GM18517 (cell line): ENCODE measurements around the gene CD300A.
A peak's percentile ranks its signal among the peaks of the same experiment; 100 is the strongest.

ENCODE experiments used
- ATAC-seq: cut with Tn5 transposase; IDR thresholded peaks from one replicate; pipeline ENCODE4 v1.9.1; 2021; ENCODE audit warnings: mild to moderate bottlenecking, moderate library complexity; ENCODE audit not compliant: unreplicated experiment

CD300A gene

GRCh38 chr17:74439691-74440567, 26.5 kb upstream of the CD300A start:
- ATAC-seq = no peak

- no peak for ATAC-seq
These were observed 24.9 kb upstream of the CD300A start for GRCh38 chr17:74441537-74441936.

- no peak for ATAC-seq
These were observed 24.2 kb upstream of the CD300A start for GRCh38 chr17:74442291-74442669.

GRCh38 chr17:74442670-74443515, 23.5 kb upstream of the CD300A start:
- peak; percentile 71 for ATAC-seq

- no peak for ATAC-seq
These were observed 22.7 kb upstream of the CD300A start for GRCh38 chr17:74443516-74444296.

GRCh38 chr17:74444406-74444805, 22.0 kb upstream of the CD300A start:
- no peak for ATAC-seq

DNA sequence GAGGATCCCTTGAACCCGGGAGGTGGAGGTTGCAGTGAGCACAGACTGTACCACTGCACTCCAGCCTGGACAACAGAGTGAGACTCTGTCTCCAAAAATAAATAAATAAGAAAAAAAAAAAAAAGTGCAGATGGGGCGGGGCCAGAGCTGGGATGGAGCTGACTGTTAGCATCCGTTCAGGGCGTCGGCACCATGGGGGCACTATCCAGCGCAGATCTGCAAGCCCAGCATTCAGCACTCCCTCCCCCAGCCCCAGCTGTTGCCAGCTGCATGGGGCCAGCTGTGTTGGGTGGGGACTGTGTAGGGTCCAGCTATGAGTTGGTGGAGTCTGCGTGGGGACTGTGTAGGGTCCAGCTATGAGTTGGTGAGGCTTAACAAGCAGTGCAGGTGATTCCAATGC, 21.3 kb upstream of the CD300A start:
- no peak for ATAC-seq

- peak; percentile 53 for ATAC-seq
These were observed 19.6 kb upstream of the CD300A start for GRCh38 chr17:74446551-74447500.

- ATAC-seq = no peak
These were observed 18.7 kb upstream of the CD300A start for GRCh38 chr17:74447628-74448159.

- ATAC-seq = no peak
These were observed 17.7 kb upstream of the CD300A start for GRCh38 chr17:74448756-74449155.

DNA sequence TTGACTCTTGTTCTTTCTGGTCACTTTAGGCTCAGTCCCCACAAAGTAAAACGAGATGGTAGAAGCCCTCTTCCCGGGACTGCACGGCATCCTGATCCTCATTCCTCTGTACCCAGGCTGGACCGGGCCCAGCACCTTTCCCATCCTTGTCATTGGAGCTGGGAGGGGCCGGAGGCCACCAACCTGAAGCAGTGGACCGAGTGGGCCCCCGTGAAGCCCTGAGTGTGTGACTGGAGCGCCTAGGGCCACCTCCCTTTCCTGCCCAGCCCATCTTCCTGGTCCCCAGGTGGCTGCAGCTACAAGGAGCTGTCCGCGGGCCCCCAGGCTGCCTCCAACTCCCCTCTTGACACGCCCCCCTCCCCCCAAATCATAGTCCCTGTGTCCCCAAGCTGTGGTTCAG, 17.1 kb upstream of the CD300A start:
- no peak for ATAC-seq

- ATAC-seq = no peak
These were observed 16.7 kb upstream of the CD300A start for GRCh38 chr17:74449773-74450172.

GRCh38 chr17:74450231-74450630, 16.2 kb upstream of the CD300A start:
- no peak for ATAC-seq

GRCh38 chr17:74450925-74451403, 15.5 kb upstream of the CD300A start:
- ATAC-seq = no peak

- ATAC-seq = no peak
These were observed 14.9 kb upstream of the CD300A start for GRCh38 chr17:74451557-74451956.

GRCh38 chr17:74452033-74452840, 14.2 kb upstream of the CD300A start:
- no peak for ATAC-seq

GRCh38 chr17:74452841-74453661, 13.4 kb upstream of the CD300A start:
- ATAC-seq = no peak

- ATAC-seq = no peak
These were observed 12.7 kb upstream of the CD300A start for GRCh38 chr17:74453665-74454196.
